Hepatocyte (in vitro differentiated cells): ENCODE measurements around the gene NRL. TPM values are rescaled to one million over a fixed set of nuclear protein-coding genes. Genes with fewer than 3 reads are reported as not detected.

Experiments used
- DNase-seq: peaks from one replicate; pipeline ENCODE4 v3.0.0-alpha.2; 2016; ENCODE audit warnings: low spot score
- H2AFZ ChIP-seq: fragments of 200-600 bp; sonication (generic); 2 replicates; pipeline ENCODE4 v1.6.0; 2016; ENCODE audit warnings: antibody characterized with exemption, mild to moderate bottlenecking
- H3K27ac ChIP-seq: fragments of 200-600 bp; sonication (generic); 2 replicates; pipeline ENCODE4 v1.5.1; 2016; ENCODE audit warnings: mild to moderate bottlenecking
- H3K27me3 ChIP-seq: fragments of 200-600 bp; sonication (generic); 2 replicates; pipeline ENCODE4 v1.6.1; 2016
- H3K36me3 ChIP-seq: fragments of 200-600 bp; sonication (generic); replicated peaks from 2 replicates; pipeline ENCODE4 v1.5.1; 2016; ENCODE audit warnings: low read depth; ENCODE audit not compliant: insufficient read depth
- H3K4me1 ChIP-seq: fragments of 200-600 bp; sonication (generic); 2 replicates; pipeline ENCODE4 v1.5.1; 2016; ENCODE audit warnings: mild to moderate bottlenecking, moderate library complexity; ENCODE audit not compliant: insufficient read depth
- H3K4me2 ChIP-seq: fragments of 200-600 bp; sonication (generic); 2 replicates; pipeline ENCODE4 v1.6.0; 2016
- H3K4me3 ChIP-seq: fragments of 200-600 bp; sonication (generic); 2 replicates; pipeline ENCODE4 v1.5.1; 2016; ENCODE audit warnings: mild to moderate bottlenecking
- H3K79me2 ChIP-seq: fragments of 200-600 bp; sonication (generic); 2 replicates; pipeline ENCODE4 v1.6.0; 2017; ENCODE audit warnings: mild to moderate bottlenecking
- H3K9me2 ChIP-seq: fragments of 200-600 bp; sonication (generic); replicated peaks from 2 replicates; pipeline ENCODE4 v1.6.0; 2017; ENCODE audit warnings: mild to moderate bottlenecking; ENCODE audit not compliant: insufficient read depth
- H3K9me3 ChIP-seq: fragments of 200-600 bp; sonication (generic); 2 replicates; pipeline ENCODE4 v1.5.1; 2016; ENCODE audit warnings: low read depth, mild to moderate bottlenecking
- H4K20me1 ChIP-seq: fragments of 200-600 bp; sonication (generic); 2 replicates; pipeline ENCODE4 v1.6.0; 2016; ENCODE audit warnings: mild to moderate bottlenecking; ENCODE audit not compliant: insufficient read depth, poor library complexity, severe bottlenecking
- EZH2 ChIP-seq: fragments of 200-600 bp; sonication (generic); IDR thresholded peaks from 2 replicates; pipeline ENCODE4 v1.6.1; 2016; ENCODE audit warnings: antibody characterized with exemption, mild to moderate bottlenecking, borderline replicate concordance
- EZH2phosphoT487 ChIP-seq: fragments of 200-600 bp; sonication (generic); IDR thresholded peaks from one replicate; pipeline ENCODE4 v1.6.1; 2018; ENCODE audit warnings: antibody characterized with exemption, mild to moderate bottlenecking, low read depth, moderate library complexity; ENCODE audit not compliant: unreplicated experiment, severe bottlenecking
- WGBS: methylation state at CpG from one replicate; pipeline ENCODE4 v1.1.6; 2016; ENCODE audit warnings: low lambda C conversion rate; ENCODE audit errors: missing lambda C conversion rate; 5-methylcytosine and 5-hydroxymethylcytosine counted together
- polyA plus RNA-seq: library from polyadenylated mRNA; unstranded; fragments of >200 nt; fragmentation: Nextera tagmentation; extraction: Ambion mirVana; gene quantifications from 2 replicates; pipeline ENCODE4 v1.2.1, GENCODE V29; 2016
- total RNA-seq: library from RNA; depleted of rRNA; stranded (reverse); fragments of >200 nt; gene quantifications from 2 replicates; pipeline ENCODE4 v1.2.3, GENCODE V29; 2014
- TF ChIP-seq, protein P1 (sequence below): fragments of 200-600 bp; sonication (generic); IDR thresholded peaks from 2 replicates; pipeline ENCODE4 v1.5.1; 2016; ENCODE audit warnings: antibody characterized with exemption, mild to moderate bottlenecking; ENCODE audit not compliant: poor library complexity

NRL gene
- total and polyA plus RNA-seq, 2 experiments from 2014 or later, result 1.2 to 2.4 TPM

DNA sequence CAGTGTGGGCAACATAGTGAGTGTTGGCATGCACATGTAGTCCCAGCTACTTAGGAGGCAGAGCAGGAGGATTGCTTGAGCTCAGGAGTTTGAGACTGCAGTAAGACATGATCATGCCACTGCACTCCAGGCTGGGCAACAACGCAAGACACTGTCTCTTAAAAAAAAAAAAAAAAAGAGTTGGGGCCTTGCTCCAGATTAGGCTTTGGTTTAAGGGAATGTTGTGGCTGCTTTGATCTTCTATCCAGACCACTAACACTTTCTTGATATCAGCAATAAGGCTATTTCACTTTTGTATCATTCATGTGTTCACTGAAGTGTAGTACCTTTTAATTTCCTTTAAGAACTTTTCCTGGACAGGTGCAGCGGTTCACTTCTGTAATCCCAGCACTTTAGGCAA is 12.9 kb upstream of the NRL start:
- no peak for DNase-seq
- 88% methylated on average over 2 of the region's 2 CpGs for WGBS
- H3K27ac ChIP-seq, result no peak overlapping the region
- TF ChIP-seq EZH2phosphoT487, result no peak
- TF ChIP-seq, protein P1, sequence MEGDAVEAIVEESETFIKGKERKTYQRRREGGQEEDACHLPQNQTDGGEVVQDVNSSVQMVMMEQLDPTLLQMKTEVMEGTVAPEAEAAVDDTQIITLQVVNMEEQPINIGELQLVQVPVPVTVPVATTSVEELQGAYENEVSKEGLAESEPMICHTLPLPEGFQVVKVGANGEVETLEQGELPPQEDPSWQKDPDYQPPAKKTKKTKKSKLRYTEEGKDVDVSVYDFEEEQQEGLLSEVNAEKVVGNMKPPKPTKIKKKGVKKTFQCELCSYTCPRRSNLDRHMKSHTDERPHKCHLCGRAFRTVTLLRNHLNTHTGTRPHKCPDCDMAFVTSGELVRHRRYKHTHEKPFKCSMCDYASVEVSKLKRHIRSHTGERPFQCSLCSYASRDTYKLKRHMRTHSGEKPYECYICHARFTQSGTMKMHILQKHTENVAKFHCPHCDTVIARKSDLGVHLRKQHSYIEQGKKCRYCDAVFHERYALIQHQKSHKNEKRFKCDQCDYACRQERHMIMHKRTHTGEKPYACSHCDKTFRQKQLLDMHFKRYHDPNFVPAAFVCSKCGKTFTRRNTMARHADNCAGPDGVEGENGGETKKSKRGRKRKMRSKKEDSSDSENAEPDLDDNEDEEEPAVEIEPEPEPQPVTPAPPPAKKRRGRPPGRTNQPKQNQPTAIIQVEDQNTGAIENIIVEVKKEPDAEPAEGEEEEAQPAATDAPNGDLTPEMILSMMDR, result no peak
- no peak for TF ChIP-seq EZH2
- no peaks in the 10 kb centered on the region for H3K4me1 ChIP-seq
- no peak overlapping the region for H2AFZ ChIP-seq
- H3K27me3 ChIP-seq, result no peaks in the 10 kb centered on the region
- H3K9me3 ChIP-seq, result no peaks in the 10 kb centered on the region
- no peak overlapping the region for H3K4me3 ChIP-seq
- H3K9me2 ChIP-seq, result no peaks in the 10 kb centered on the region
- H3K79me2 ChIP-seq, result no peaks in the 10 kb centered on the region
- no peak overlapping the region for H3K4me2 ChIP-seq
- no peaks in the 10 kb centered on the region for H4K20me1 ChIP-seq
- H3K36me3 ChIP-seq, result no peaks in the 10 kb centered on the region

GRCh38 chr14:24126939-24127338 is 12.2 kb upstream of the NRL start:
- H3K27me3 ChIP-seq, result no peaks in the 10 kb centered on the region
- no peak overlapping the region for H3K27ac ChIP-seq
- no peaks in the 10 kb centered on the region for H3K36me3 ChIP-seq
- H3K4me2 ChIP-seq, result no peak overlapping the region
- H3K9me3 ChIP-seq, result no peaks in the 10 kb centered on the region
- H2AFZ ChIP-seq, result no peak overlapping the region
- no peak for DNase-seq
- no peak for TF ChIP-seq EZH2
- TF ChIP-seq, protein P1, result no peak
- TF ChIP-seq EZH2phosphoT487, result no peak
- H3K4me3 ChIP-seq, result no peak overlapping the region
- H4K20me1 ChIP-seq, result no peaks in the 10 kb centered on the region
- no peaks in the 10 kb centered on the region for H3K9me2 ChIP-seq
- H3K79me2 ChIP-seq, result no peaks in the 10 kb centered on the region
- no peaks in the 10 kb centered on the region for H3K4me1 ChIP-seq

DNA sequence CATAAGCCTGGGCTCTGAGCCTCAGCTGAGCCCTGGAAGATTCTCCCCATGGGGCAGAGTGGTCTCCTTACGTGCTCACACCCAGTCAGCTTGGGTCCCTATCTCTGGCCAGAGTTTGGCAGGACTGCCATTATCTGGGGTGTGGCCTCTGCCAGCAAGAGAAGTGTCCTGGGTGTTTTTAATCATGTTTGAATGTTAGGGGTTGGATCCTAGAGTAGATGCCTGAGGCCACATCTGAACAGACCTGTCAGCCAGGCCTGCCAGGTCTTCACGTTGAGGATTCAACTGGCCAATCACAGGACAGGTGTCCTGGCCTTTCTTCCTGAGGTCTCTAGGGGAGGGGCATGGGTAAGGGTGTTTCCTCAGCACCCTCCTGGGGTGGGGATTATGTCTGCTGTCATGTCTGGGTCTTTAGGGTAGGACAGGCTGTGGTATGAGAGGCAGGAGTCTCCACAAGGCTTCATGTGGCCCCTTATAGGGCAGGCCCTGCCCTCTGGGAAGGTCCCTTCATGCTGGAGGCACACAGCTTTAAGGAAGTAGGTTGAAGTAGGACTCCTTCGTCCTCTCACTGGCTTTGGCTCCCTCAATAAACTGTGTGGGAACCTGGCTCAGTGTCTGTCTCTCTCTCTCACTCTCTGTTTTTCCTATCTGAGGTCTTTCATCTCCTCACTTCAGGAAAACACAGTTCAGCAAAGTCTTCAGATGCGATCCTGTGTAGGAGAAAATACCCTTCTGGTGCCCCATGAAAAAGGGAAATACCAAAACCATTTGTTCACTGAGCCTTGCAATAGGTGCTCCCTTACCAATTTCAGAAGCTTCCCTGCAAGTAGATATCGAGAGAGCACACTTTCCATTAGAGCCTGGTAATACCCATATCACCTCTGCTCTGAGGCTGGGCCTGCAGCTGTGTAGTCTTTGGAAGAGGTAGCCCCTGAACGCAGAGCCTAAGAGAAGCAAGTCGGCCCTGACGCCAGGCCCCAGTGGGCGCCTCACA is 9.0 kb upstream of the NRL start:
- Histone ChIP-seq H3K4me1 (no peaks in the 10 kb centered on the region), H3K9me3 (no peaks in the 10 kb centered on the region), H3K4me3 (no peak overlapping the region), H3K27ac (no peak overlapping the region), H3K4me2 (no peak overlapping the region), H3K36me3 (no peaks in the 10 kb centered on the region), H3K9me2 (no peaks in the 10 kb centered on the region), H4K20me1 (no peaks in the 10 kb centered on the region), H3K27me3 (no peaks in the 10 kb centered on the region), H3K79me2 (no peaks in the 10 kb centered on the region), H2AFZ (no peak overlapping the region)
- TF ChIP-seq EZH2phosphoT487 (no peak), EZH2 (no peak)
- TF ChIP-seq, protein P1, result no peak
- 91% methylated on average over 9 of the region's 9 CpGs for WGBS
- DNase-seq, result no peak
